ENCODE data around the gene ILDR1. TPM values are rescaled to one million over a fixed set of nuclear protein-coding genes. Genes with fewer than 3 reads are reported as not detected.

Gene ILDR1
- total and polyA plus RNA-seq, 2 of the 8 experiments (the other 6 are each of a cell fraction or from before 2014, with no cell fraction given) = 1.8 TPM

GRCh38 chr3:121958801-121959200, 63.2 kb downstream of the ILDR1 start:
- no peak overlapping the region for H3K18ac ChIP-seq (ENCODE audit: extremely low read depth, low read length)
- H3K23me2 ChIP-seq (ENCODE audit: low read depth, low read length) = no peaks in the 10 kb centered on the region
- DNase-seq (ENCODE audit: low read depth in 1 of 2, low spot score in 2 of 2) (no peak), FAIRE-seq (no peak)
- no peaks in the 10 kb centered on the region for H3K79me2 ChIP-seq (ENCODE audit: control insufficient read depth in 1 of 2, insufficient read depth in 2 of 2, low read length in 2 of 2)
- no peak overlapping the region for H3K23ac ChIP-seq (ENCODE audit: insufficient read length)
- H4K5ac ChIP-seq (ENCODE audit: insufficient read length, low read depth, low read length) = no peak overlapping the region
- H3K27me3 ChIP-seq (replicated peaks in 1 of 4; ENCODE audit: control insufficient read depth in 3 of 4, extremely low read depth in 1 of 4, insufficient read depth in 3 of 4, low read length in 3 of 4) = no peaks in the 10 kb centered on the region
- H3K4me1 ChIP-seq (replicated peaks in 1 of 4; ENCODE audit: control insufficient read depth in 3 of 4, insufficient read depth in 4 of 4, low read length in 3 of 4) = peaks cover 0 to 4% (median 2%) of the 10 kb centered on the region in 4 experiments; a peak in 2 of 7 replicates
- no peak overlapping the region for H4K8ac ChIP-seq (ENCODE audit: extremely low read depth, insufficient read depth, low read length)
- no peak overlapping the region for H3K9ac ChIP-seq (replicated peaks in 1 of 4; ENCODE audit: extremely low read depth in 1 of 4, low read depth in 3 of 4, low read length in 3 of 4)
- H4K91ac ChIP-seq (replicated peaks; ENCODE audit: insufficient read length, low read length) = no peak overlapping the region
- H2BK5ac ChIP-seq (ENCODE audit: low read depth, low read length) = no peak overlapping the region
- no peaks in the 10 kb centered on the region for H3K79me1 ChIP-seq (ENCODE audit: low read depth, low read length)
- no peak overlapping the region for H2AFZ ChIP-seq (ENCODE audit: low read length)
- ChIA-PET CTCF (ENCODE audit: partially characterized antibody) (no interaction called here), POLR2A (ENCODE audit: partially characterized antibody) (no interaction called here)
- H2BK20ac ChIP-seq (ENCODE audit: low read length) = no peak overlapping the region
- H2AK5ac ChIP-seq (ENCODE audit: low read depth, low read length) = no peak overlapping the region
- no peak overlapping the region for H3K27ac ChIP-seq (ENCODE audit: low read depth, low read length)
- TF ChIP-seq SIN3A (conservative IDR thresholded peaks at IDR 0.05 in 1 of 2, IDR thresholded peaks at IDR 0.05 in 1 of 2; ENCODE audit: low read depth in 1 of 2, low read length in 2 of 2) = no peak
- no peak for TF ChIP-seq JUN (IDR thresholded peaks at IDR 0.05; ENCODE audit: low read depth, low read length)
- no peak for TF ChIP-seq SP4 (IDR thresholded peaks at IDR 0.05; ENCODE audit: low read length)
- TF ChIP-seq SP2 (IDR thresholded peaks at IDR 0.05; ENCODE audit: low read length) = no peak
- no peak for TF ChIP-seq POLR2AphosphoS5 (IDR thresholded peaks at IDR 0.05; ENCODE audit: low read depth, low read length)
- TF ChIP-seq CHD1 (IDR thresholded peaks at IDR 0.05; ENCODE audit: low read depth, low read length) = no peak
- no peak for TF ChIP-seq BACH1 (IDR thresholded peaks at IDR 0.05; ENCODE audit: low read length)
- no peak for TF ChIP-seq BRCA1 (IDR thresholded peaks at IDR 0.05; ENCODE audit: low read depth, low read length)
- TF ChIP-seq YY1 (IDR thresholded peaks at IDR 0.05; ENCODE audit: low read depth, low read length) = no peak
- no peak for TF ChIP-seq HDAC6 (IDR thresholded peaks at IDR 0.05; ENCODE audit: low read depth, low read length)
- no peak for TF ChIP-seq RXRA (IDR thresholded peaks at IDR 0.05; ENCODE audit: insufficient read depth, low read depth, low read length)
- no peak overlapping the region for H3K4me3 ChIP-seq (ENCODE audit: extremely low read depth in 1 of 4, insufficient read depth in 2 of 4, low read depth in 3 of 4, low read length in 4 of 4)
- no peak overlapping the region for H2BK12ac ChIP-seq (ENCODE audit: low read depth, low read length)
- no peak overlapping the region for H3K56ac ChIP-seq (replicated peaks; ENCODE audit: insufficient read length, low read depth, low read length)
- WGBS, 2 experiments (ENCODE audit: extremely low coverage in 1 of 2, insufficient coverage in 1 of 2, insufficient read length in 1 of 2, insufficient replicate concordance in 2 of 2, low coverage in 1 of 2, low lambda C conversion rate in 2 of 2, missing lambda C conversion rate in 1 of 2) = 87% methylated on average over 3 of the region's 3 CpGs; no CpG with 5 or more reads in 1 of the 2 experiments
- no peak overlapping the region for H3K4ac ChIP-seq (replicated peaks; ENCODE audit: insufficient read length, low read depth, low read length)
- no peaks in the 10 kb centered on the region; a peak in 1 of 8 replicates for H3K36me3 ChIP-seq (ENCODE audit: control insufficient read depth in 2 of 4, insufficient read depth in 4 of 4, low read length in 3 of 4)
- H2BK15ac ChIP-seq (ENCODE audit: low read length) = no peak overlapping the region
- H3K14ac ChIP-seq (ENCODE audit: insufficient read length) = no peak overlapping the region
- no peaks in the 10 kb centered on the region for H4K20me1 ChIP-seq (replicated peaks in 1 of 2; ENCODE audit: control insufficient read depth in 1 of 2, insufficient read depth in 2 of 2, low read length in 2 of 2)
- H2BK120ac ChIP-seq (replicated peaks; ENCODE audit: low read depth, low read length) = no peak overlapping the region
- H3K4me2 ChIP-seq (ENCODE audit: insufficient read depth in 1 of 2, low read depth in 2 of 2, low read length in 2 of 2) = no peak overlapping the region
- H3K9me3 ChIP-seq (ENCODE audit: insufficient read depth in 2 of 2, low read depth in 1 of 2, low read length in 1 of 2) = 0 out of 4 replicates have a peak, but pooled peaks cover 0 to 3% of the 10 kb centered on the region in 2 experiments

All from H1 (cell line).